Heart left ventricle (tissue), 16 donors: ENCODE results near the gene GTSE1. TPM values are rescaled to one million over a fixed set of nuclear protein-coding genes. Genes with fewer than 3 reads are reported as not detected.

ENCODE experiments used
- ATAC-seq, 4 donors: fragments of 200-7000 bp; cut with Tn5 transposase; one replicate each; pipeline ENCODE4 v1.9.1; 2020 to 2022; ENCODE audit warnings: moderate library complexity in 4 of 4, mild to moderate bottlenecking in 3 of 4, moderate number of reproducible peaks in 1 of 4
- DNase-seq, 5 donors: peaks; one replicate each; pipeline ENCODE4 v3.0.0-alpha.2; 2020
- H3K27ac ChIP-seq, 12 donors: fragments of 200-600 bp; sonication (generic) in 4 of 12; one replicate each; pipeline versions ENCODE4 v1.5.0 to v1.8.0; 2016 to 2022; ENCODE audit warnings: mild to moderate bottlenecking in 2 of 12
- H3K27me3 ChIP-seq, 9 donors: fragments of 200-600 bp; sonication (generic) in 2 of 9; one replicate each; pipeline versions ENCODE4 v1.5.1 to v1.8.0; 2016 to 2022; ENCODE audit warnings: mild to moderate bottlenecking in 3 of 9
- H3K36me3 ChIP-seq, 9 donors: fragments of 200-600 bp; sonication (generic) in 2 of 9; one replicate each; pipeline versions ENCODE4 v1.5.0 to v1.8.0; 2018 to 2022; ENCODE audit warnings: mild to moderate bottlenecking in 2 of 9
- H3K4me1 ChIP-seq, 12 donors: fragments of 200-600 bp; sonication (generic) in 4 of 12; one replicate each; pipeline versions ENCODE4 v1.5.0 to v1.8.0; 2016 to 2022; ENCODE audit warnings: mild to moderate bottlenecking in 3 of 12
- H3K4me3 ChIP-seq, 12 donors: fragments of 200-600 bp; sonication (generic) in 4 of 12; one replicate each; pipeline versions ENCODE4 v1.5.0 to v1.8.0; 2017 to 2022; ENCODE audit warnings: mild to moderate bottlenecking in 9 of 12, moderate library complexity in 4 of 12
- H3K9me3 ChIP-seq, 12 donors: fragments of 200-600 bp; sonication (generic) in 4 of 12; one replicate each; pipeline versions ENCODE4 v1.5.0 to v1.8.0; 2016 to 2022; ENCODE audit warnings: mild to moderate bottlenecking in 1 of 12
- POLR2A ChIP-seq, 2 donors: fragments of 450-650 bp; IDR thresholded peaks; one replicate each; pipeline ENCODE4 v1.6.1; 2017; ENCODE audit warnings: antibody characterized with exemption in 2 of 2, mild to moderate bottlenecking in 2 of 2, moderate library complexity in 2 of 2
- WGBS, 4 donors: extraction: QIAGEN DNeasy Blood & Tissue Kit in 2 of 4; methylation state at CpG; one replicate each; pipeline versions ENCODE4 v1.1.5 to v1.1.7; 2013 to 2018; 5-methylcytosine and 5-hydroxymethylcytosine counted together
- intact Hi-C, 10 donors: fragments of 100-400 bp; cut with DNase I; formaldehyde crosslinking; loops; one replicate each; pipeline versions ENCODE4 v1.11.1 to v1.14.2; 2022
- long read RNA-seq, 3 donors: library from polyadenylated mRNA; unstranded; transcript quantifications; one replicate each; pipeline ENCODE4 v2.0.0, GENCODE V29; 2020 to 2021
- polyA plus RNA-seq, 2 donors: library from polyadenylated mRNA; stranded (reverse); fragments of 200-250 nt; gene quantifications; one replicate each; pipeline ENCODE4 v1.2.3, GENCODE V29; 2013
- total RNA-seq, 9 donors: library from RNA; depleted of rRNA in 2 of 9; stranded (reverse); fragments of >200 nt in 2 of 9; fragmentation: NEBNext Ultra II Directional in 3 of 9; extraction: Animal tissue kit (Norgen Biotek cat#: 25700) in 3 of 9; gene quantifications; one replicate each; pipeline versions ENCODE4 v1.1.0 to v1.2.4, GENCODE V29; 2016 to 2023
- TF ChIP-seq, protein P1 (sequence below), 12 donors: fragments of 200-600 bp; sonication (generic) in 4 of 12; IDR thresholded peaks; one replicate each; pipeline versions ENCODE4 v1.5.0 to v1.8.0; 2018 to 2022; ENCODE audit warnings: antibody characterized with exemption in 12 of 12, mild to moderate bottlenecking in 5 of 12
- donor health status: ischemic (EF 13 %, LVEDD 7.1; RV severe dilation, severe dysfunction).
- donor health status: healthy with polysubstance abuse.
- donor health status: DM: no; HTN: yes; CAD: no.
- donor health status: DM: no; HTN: no; CAD: no.
- donor health status: ischemic (EF 25% LVEDD 6.9; RV normal size, moderate dysfunction).
- donor health status: ischemic (EF 25% LVEDD 5.7; RV mildly dilated, moderate dysfunction).
- donor health status: healthy.
- donor health status: DM: yes; HTN: yes; CAD: no.
- donor health status: ischemic (EF 35%, LVEDD 5.7; RV mildly dilated, moderate dysfunction).
- donor health status: nonischemic (EF 11% LVEDD 7.7; RV severe dilation, severe dysfunction).
- donor health status: DM: yes; HTN: yes; CAD: no.
- donor health status: PGD.
- donor health status: ischemic (EF 29% LVEDD 5.4; RV normal size, mild dysfunction).
- donor health status: nonischemic (EF 23%, LVEDD 6.1; RV moderate dilation, normal function).

GTSE1 gene, protein sequence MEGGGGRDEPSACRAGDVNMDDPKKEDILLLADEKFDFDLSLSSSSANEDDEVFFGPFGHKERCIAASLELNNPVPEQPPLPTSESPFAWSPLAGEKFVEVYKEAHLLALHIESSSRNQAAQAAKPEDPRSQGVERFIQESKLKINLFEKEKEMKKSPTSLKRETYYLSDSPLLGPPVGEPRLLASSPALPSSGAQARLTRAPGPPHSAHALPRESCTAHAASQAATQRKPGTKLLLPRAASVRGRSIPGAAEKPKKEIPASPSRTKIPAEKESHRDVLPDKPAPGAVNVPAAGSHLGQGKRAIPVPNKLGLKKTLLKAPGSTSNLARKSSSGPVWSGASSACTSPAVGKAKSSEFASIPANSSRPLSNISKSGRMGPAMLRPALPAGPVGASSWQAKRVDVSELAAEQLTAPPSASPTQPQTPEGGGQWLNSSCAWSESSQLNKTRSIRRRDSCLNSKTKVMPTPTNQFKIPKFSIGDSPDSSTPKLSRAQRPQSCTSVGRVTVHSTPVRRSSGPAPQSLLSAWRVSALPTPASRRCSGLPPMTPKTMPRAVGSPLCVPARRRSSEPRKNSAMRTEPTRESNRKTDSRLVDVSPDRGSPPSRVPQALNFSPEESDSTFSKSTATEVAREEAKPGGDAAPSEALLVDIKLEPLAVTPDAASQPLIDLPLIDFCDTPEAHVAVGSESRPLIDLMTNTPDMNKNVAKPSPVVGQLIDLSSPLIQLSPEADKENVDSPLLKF
- total RNA-seq (1 to 10 TPM in 2 of 9 donors, under 1 TPM in 6, not detected in 1; 0.21 to 6.9 (median 0.64) TPM), polyA plus RNA-seq (under 1 TPM; 0.19 to 0.62 TPM)
- long read RNA-seq, donor 1, result 0 reads
- long read RNA-seq, donor 2, result 0 reads
- long read RNA-seq, donor 3, partial matches to known transcripts, result 0 of 1 reads
- long read RNA-seq, donor 3, other reads (novel, unspliced or antisense), result 1 of 1 reads

DNA sequence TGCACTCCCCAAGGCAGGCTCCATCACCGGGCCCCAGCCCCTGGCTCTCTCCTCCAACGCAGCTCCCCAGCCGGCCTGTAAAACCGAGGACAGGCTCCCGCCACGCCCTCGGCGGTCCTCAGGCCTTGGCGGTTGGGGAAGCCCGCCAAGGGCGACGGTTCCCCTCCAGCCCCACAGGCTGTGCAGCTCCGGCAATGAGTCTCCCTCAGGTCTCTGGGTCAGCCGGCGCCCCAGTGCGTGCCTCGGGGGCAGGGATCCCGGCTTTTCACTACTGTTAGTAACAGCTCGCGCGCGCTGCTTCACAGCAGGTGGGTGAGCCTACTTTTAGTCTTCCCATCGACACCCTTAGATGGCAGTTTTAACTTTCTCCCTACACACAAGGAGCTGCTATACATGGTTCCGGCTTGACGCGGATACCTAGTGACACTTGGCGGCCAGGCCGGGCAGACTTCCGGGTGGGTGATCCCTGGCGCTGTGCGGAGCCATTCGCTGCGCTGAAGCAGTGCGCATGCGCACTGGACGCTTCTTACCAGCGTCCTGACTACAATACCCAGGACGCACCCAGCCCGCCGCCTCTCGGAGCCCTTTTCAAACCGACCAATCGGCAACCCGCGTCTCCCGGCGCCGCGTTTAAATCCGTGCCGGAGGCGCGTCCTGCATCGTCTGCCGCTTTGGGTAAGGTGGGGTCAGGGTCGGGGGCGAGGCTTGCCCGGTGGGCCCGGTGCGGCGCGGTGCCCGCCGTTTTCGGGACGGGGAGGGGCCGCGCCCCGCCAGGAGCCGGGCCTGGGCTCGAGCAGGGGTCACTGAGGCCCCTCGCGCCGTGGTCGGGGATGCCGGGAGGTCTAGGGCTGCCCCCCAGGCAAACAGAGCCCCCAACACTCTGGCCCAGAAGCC is at the start of gene GTSE1:
Gene GTSE1, plus strand, starts transcription at position 614 of the 894 bp plus-strand sequence. CDS start 531 bp downstream, outside the sequence.
- no peaks in the 10 kb centered on the region for H3K27me3 ChIP-seq
- H3K27ac ChIP-seq, result peak within 1 kb of the TSS; percentile 85 to 99 (median 88)
- DNase-seq (peak; percentile 97 to 100 (median 99)), ATAC-seq (peak; percentile 97 to 99 (median 98))
- H3K36me3 ChIP-seq, result peaks cover 0 to 25% (median 20%) of the 10 kb centered on the region in 9 donors
- H3K9me3 ChIP-seq, result peaks cover 0 to 7% (median 0%) of the 10 kb centered on the region in 12 donors
- peaks cover 0 to 37% (median 15%) of the 10 kb centered on the region in 12 donors for H3K4me1 ChIP-seq
- intact Hi-C loops, result loop anchor here in 7 of 10 donors (1.0 to 5.0 kb wide), 7 partner anchors 30 to 174 kb away; partner anchors contain the start of genes CDPF1 (in 1 of the 7) and PPARA (in 1 of the 7)
- 1 to 2% (median 2%) methylated on average over 33 to 76 of the region's 76 CpGs for WGBS, 4 donors
- TF ChIP-seq, protein P1, sequence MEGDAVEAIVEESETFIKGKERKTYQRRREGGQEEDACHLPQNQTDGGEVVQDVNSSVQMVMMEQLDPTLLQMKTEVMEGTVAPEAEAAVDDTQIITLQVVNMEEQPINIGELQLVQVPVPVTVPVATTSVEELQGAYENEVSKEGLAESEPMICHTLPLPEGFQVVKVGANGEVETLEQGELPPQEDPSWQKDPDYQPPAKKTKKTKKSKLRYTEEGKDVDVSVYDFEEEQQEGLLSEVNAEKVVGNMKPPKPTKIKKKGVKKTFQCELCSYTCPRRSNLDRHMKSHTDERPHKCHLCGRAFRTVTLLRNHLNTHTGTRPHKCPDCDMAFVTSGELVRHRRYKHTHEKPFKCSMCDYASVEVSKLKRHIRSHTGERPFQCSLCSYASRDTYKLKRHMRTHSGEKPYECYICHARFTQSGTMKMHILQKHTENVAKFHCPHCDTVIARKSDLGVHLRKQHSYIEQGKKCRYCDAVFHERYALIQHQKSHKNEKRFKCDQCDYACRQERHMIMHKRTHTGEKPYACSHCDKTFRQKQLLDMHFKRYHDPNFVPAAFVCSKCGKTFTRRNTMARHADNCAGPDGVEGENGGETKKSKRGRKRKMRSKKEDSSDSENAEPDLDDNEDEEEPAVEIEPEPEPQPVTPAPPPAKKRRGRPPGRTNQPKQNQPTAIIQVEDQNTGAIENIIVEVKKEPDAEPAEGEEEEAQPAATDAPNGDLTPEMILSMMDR (IDR thresholded peaks at IDR 0.05), result peak in 10 of 12 donors; percentile 4 to 61 (median 30)
- peak in 1 of 2 donors; percentile 62 for TF ChIP-seq POLR2A (IDR thresholded peaks at IDR 0.05)
- peak within 1 kb of the TSS; percentile 21 to 74 (median 63) for H3K4me3 ChIP-seq

DNA sequence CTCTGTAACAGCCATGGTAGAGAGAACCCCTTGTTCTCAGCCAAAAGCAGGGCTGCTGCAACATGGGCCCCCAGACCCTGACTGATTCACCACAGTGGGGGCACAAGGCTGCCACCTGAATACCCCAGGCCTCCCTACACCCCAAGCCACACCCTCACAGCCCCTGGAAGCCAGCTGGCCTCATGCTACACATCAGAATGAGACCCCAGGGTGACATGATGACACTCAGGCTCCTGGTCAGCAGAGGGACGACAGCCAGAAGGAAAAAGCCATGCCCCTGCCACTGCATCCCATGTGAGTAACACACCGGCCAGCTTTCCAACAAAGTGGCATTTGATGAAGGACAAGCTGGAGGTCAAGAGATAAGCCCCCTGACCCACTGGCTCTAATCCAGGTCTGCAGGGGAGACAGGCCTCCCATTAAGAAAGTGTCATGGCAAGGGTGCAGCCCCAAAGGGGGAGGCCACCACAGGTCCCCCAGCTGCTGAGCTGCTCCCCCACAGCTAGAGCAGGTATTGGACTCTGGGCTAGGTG is 49.2 kb upstream of the GTSE1 start:
- Histone ChIP-seq H3K27me3 (no peaks in the 10 kb centered on the region), H3K4me1 (peaks cover 10 to 76% (median 42%) of the 10 kb centered on the region in 12 donors), H3K9me3 (no peaks in the 10 kb centered on the region), H3K36me3 (peaks cover 0 to 30% (median 6%) of the 10 kb centered on the region in 9 donors), H3K27ac (peak overlapping the region in 9 of 12 donors; percentile 33 to 94 (median 78)), H3K4me3 (peak overlapping the region in 1 of 12 donors; percentile 26)
- intact Hi-C loops, result loop anchor here in 6 of 10 donors (5.0 to 10.0 kb wide), 5 partner anchors 50 to 297 kb away; partner anchors contain the start of genes PPARA (in 4 of the 6) and GTSE1 (in 1 of the 6)
- ATAC-seq (no peak), DNase-seq (no peak)
- TF ChIP-seq POLR2A (IDR thresholded peaks at IDR 0.05), result no peak
- TF ChIP-seq, protein P1 (IDR thresholded peaks at IDR 0.05), result no peak
- 52 to 75% (median 73%) methylated on average over 2 of the region's 2 CpGs for WGBS, 4 donors

DNA sequence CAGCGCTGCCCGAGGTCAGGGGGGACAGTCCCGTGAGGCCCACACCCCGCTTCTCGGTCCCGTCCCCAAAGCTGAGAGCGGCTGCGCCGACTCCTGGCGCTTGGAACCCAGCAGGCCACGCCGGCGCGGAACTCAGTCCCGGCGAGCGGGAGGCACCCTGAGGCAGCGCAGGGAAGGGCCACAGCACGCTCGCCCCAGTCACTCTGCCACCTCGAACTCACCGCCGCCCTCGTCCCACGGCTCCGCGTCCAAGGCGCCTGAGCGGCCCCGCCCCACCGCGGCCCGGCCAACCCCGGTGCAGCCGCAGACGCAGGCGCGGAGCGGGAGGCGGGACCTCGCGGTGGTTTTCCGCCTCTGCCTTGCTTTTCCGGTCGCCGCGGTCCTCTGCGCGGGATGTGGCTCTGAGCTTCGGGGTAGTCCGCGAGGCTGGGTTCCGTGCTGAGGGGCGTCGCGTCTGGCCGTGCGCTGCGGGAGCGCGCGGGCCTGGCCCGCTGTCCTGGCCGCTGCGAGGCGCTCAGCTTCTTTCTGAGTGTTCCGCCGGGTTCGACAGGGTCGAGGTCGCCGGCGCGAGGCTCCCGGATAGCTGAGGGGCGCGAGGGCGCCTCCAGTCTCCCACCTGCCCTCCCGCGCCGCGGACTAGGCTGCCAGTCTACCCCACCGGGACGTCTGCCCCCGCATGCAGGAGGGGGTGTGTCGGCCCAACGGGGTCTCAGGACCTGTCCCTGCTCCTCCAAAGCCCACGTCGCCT is 46.5 kb upstream of the GTSE1 start, which contains the start of gene CDPF1:
Gene CDPF1, minus strand, starts transcription at position 259 of the 748 bp plus-strand sequence. CDS start 2,009 bp downstream, outside the sequence.
- peaks cover 7 to 58% (median 31%) of the 10 kb centered on the region in 12 donors for H3K4me1 ChIP-seq
- H3K9me3 ChIP-seq, result no peaks in the 10 kb centered on the region
- intact Hi-C loops, result loop anchor here in 5 of 10 donors (2.0 to 10.0 kb wide), 4 partner anchors 17 to 105 kb away; partner anchors contain the start of genes PPARA (in 2 of the 5) and GTSE1 (in 1 of the 5)
- WGBS, 4 donors, result 0 to 1% (median 0%) methylated on average over 40 to 89 of the region's 89 CpGs
- no peaks in the 10 kb centered on the region for H3K27me3 ChIP-seq
- ATAC-seq, result peak; percentile 74 to 94 (median 92)
- H3K4me3 ChIP-seq, result peak within 1 kb of the TSS; percentile 53 to 97 (median 81)
- peaks cover 0 to 6% (median 0%) of the 10 kb centered on the region in 9 donors for H3K36me3 ChIP-seq
- DNase-seq, result peak; percentile 94 to 97 (median 95)
- peak; percentile 74 to 96 for TF ChIP-seq POLR2A (IDR thresholded peaks at IDR 0.05)
- TF ChIP-seq, protein P1 (IDR thresholded peaks at IDR 0.05), result peak in 2 of 12 donors; percentile 12 to 31
- H3K27ac ChIP-seq, result peak within 1 kb of the TSS; percentile 69 to 96 (median 94)
